H1 (cell line): ENCODE measurements around the gene ASXL1. TPM values are rescaled to one million over a fixed set of nuclear protein-coding genes. Genes with fewer than 3 reads are reported as not detected.

ENCODE experiments used
- CTCF ChIA-PET: fragments of 300-600 bp; sonication (Branson Sonifier 250); formaldehyde crosslinking; loops from one replicate; lab custom pipeline; 2021; ENCODE audit not compliant: partially characterized antibody; lab: Charles Lee
- POLR2A ChIA-PET: fragments of 300-600 bp; sonication (Branson Sonifier 250); formaldehyde crosslinking; loops from one replicate; lab custom pipeline; 2021; ENCODE audit warnings: inconsistent platforms; ENCODE audit not compliant: partially characterized antibody; lab: Charles Lee
- DNase-seq, 2 experiments: peaks; one replicate each; pipeline versions ENCODE4 v3.0.0 to v3.0.0-alpha.2; 2010 to 2022; ENCODE audit warnings: low spot score in 2 of 2, low read depth in 1 of 2, mixed read lengths in 1 of 2
- FAIRE-seq: peaks from 2 replicates; lab custom pipeline; 2011; peaks lifted over from hg19 to GRCh38; lab: Jason Lieb, UNC
- H2AFZ ChIP-seq: 2 replicates; pipeline ENCODE4 v1.8.1; 2012; ENCODE audit warnings: low read length, inconsistent platforms
- H2AK5ac ChIP-seq: 2 replicates; pipeline ENCODE4 v1.6.1; 2013; ENCODE audit warnings: low read depth, low read length
- H2BK120ac ChIP-seq: replicated peaks from 2 replicates; pipeline ENCODE3; 2013; ENCODE audit warnings: low read depth, low read length, inconsistent platforms
- H2BK12ac ChIP-seq: 2 replicates; pipeline ENCODE4 v1.6.1; 2013; ENCODE audit warnings: low read depth, low read length
- H2BK15ac ChIP-seq: 2 replicates; pipeline ENCODE4 v1.6.1; 2013; ENCODE audit warnings: low read length
- H2BK20ac ChIP-seq: 2 replicates; pipeline ENCODE4 v1.6.1; 2013; ENCODE audit warnings: low read length
- H2BK5ac ChIP-seq: 2 replicates; pipeline ENCODE4 v1.6.1; 2013; ENCODE audit warnings: low read depth, low read length
- H3K14ac ChIP-seq: 2 replicates; pipeline ENCODE4 v1.6.1; 2013; ENCODE audit warnings: inconsistent platforms; ENCODE audit not compliant: insufficient read length
- H3K18ac ChIP-seq: 2 replicates; pipeline ENCODE4 v1.6.1; 2013; ENCODE audit warnings: low read length; ENCODE audit errors: extremely low read depth
- H3K23ac ChIP-seq: 2 replicates; pipeline ENCODE4 v1.6.1; 2013; ENCODE audit warnings: inconsistent platforms; ENCODE audit not compliant: insufficient read length
- H3K23me2 ChIP-seq: 2 replicates; pipeline ENCODE4 v1.6.1; 2013; ENCODE audit warnings: low read depth, low read length
- H3K27ac ChIP-seq: 2 replicates; pipeline ENCODE4 v1.6.1; 2011; ENCODE audit warnings: low read depth, low read length, inconsistent platforms
- H3K27me3 ChIP-seq, 4 experiments: replicated peaks in 1 of 4; 1 replicate in 1 of 4; 2 replicates in 3 of 4; pipeline versions ENCODE4 v1.6.1 to v1.8.1; 2011 to 2013; ENCODE audit warnings: low read length in 3 of 4, mild to moderate bottlenecking in 3 of 4, inconsistent platforms in 2 of 4, mixed read lengths in 2 of 4, moderate library complexity in 1 of 4; ENCODE audit not compliant: control insufficient read depth in 3 of 4, insufficient read depth in 3 of 4; ENCODE audit errors: extremely low read depth in 1 of 4
- H3K36me3 ChIP-seq, 4 experiments: 2 replicates each; pipeline versions ENCODE4 v1.6.1 to v1.8.1; 2011 to 2013; ENCODE audit warnings: mild to moderate bottlenecking in 4 of 4, low read length in 3 of 4, moderate library complexity in 2 of 4, control low read depth in 1 of 4, inconsistent platforms in 1 of 4; ENCODE audit not compliant: insufficient read depth in 4 of 4, control insufficient read depth in 2 of 4
- H3K4ac ChIP-seq: replicated peaks from 2 replicates; pipeline ENCODE3; 2013; ENCODE audit warnings: low read length, low read depth, mixed read lengths, inconsistent platforms; ENCODE audit not compliant: insufficient read length
- H3K4me1 ChIP-seq, 4 experiments: replicated peaks in 1 of 4; 1 replicate in 1 of 4; 2 replicates in 3 of 4; pipeline versions ENCODE4 v1.6.1 to v1.8.1; 2011 to 2013; ENCODE audit warnings: low read length in 3 of 4, inconsistent platforms in 2 of 4, mixed read lengths in 1 of 4; ENCODE audit not compliant: insufficient read depth in 4 of 4, control insufficient read depth in 3 of 4
- H3K4me2 ChIP-seq, 2 experiments: 2 replicates each; pipeline versions ENCODE4 v1.6.1 to v1.8.1; 2011 to 2013; ENCODE audit warnings: low read depth in 2 of 2, low read length in 2 of 2, control low read depth in 1 of 2, inconsistent platforms in 1 of 2, mild to moderate bottlenecking in 1 of 2; ENCODE audit not compliant: insufficient read depth in 1 of 2
- H3K4me3 ChIP-seq, 4 experiments: fragments of 200-600, 300-600 bp in 1 of 4; sonication (generic), shearing (Covaris generic), sonication (Bioruptor Twin) in 1 of 4; 2 replicates each; pipeline versions ENCODE4 v1.5.1 to v1.8.1; 2011 to 2016; ENCODE audit warnings: low read length in 4 of 4, low read depth in 3 of 4, control low read depth in 2 of 4, inconsistent platforms in 2 of 4, mild to moderate bottlenecking in 2 of 4, mixed read lengths in 1 of 4, moderate library complexity in 1 of 4; ENCODE audit not compliant: insufficient read depth in 2 of 4; ENCODE audit errors: extremely low read depth in 1 of 4
- H3K56ac ChIP-seq: replicated peaks from 2 replicates; pipeline ENCODE3; 2013; ENCODE audit warnings: low read depth, mild to moderate bottlenecking, mixed read lengths, low read length, inconsistent platforms; ENCODE audit not compliant: insufficient read length
- H3K79me1 ChIP-seq: 2 replicates; pipeline ENCODE4 v1.6.1; 2013; ENCODE audit warnings: low read depth, low read length, control low read depth
- H3K79me2 ChIP-seq, 2 experiments: 2 replicates each; pipeline versions ENCODE4 v1.6.1 to v1.8.1; 2012 to 2013; ENCODE audit warnings: low read length in 2 of 2, mild to moderate bottlenecking in 2 of 2, inconsistent platforms in 1 of 2; ENCODE audit not compliant: insufficient read depth in 2 of 2, control insufficient read depth in 1 of 2
- H3K9ac ChIP-seq, 4 experiments: replicated peaks in 1 of 4; 1 replicate in 1 of 4; 2 replicates in 3 of 4; pipeline versions ENCODE4 v1.6.1 to v1.8.1; 2011 to 2013; ENCODE audit warnings: low read depth in 3 of 4, low read length in 3 of 4, control low read depth in 2 of 4, mild to moderate bottlenecking in 2 of 4, moderate library complexity in 2 of 4, inconsistent platforms in 1 of 4; ENCODE audit errors: extremely low read depth in 1 of 4
- H3K9me3 ChIP-seq, 2 experiments: 2 replicates each; pipeline versions ENCODE4 v1.6.1 to v1.8.1; 2012 to 2013; ENCODE audit warnings: mild to moderate bottlenecking in 2 of 2, moderate library complexity in 2 of 2, control low read depth in 1 of 2, inconsistent platforms in 1 of 2, low read depth in 1 of 2, low read length in 1 of 2, mixed read lengths in 1 of 2; ENCODE audit not compliant: insufficient read depth in 2 of 2
- H4K20me1 ChIP-seq, 2 experiments: replicated peaks in 1 of 2; 2 replicates each; pipeline versions ENCODE3 to v1.8.1; 2011 to 2013; ENCODE audit warnings: inconsistent platforms in 2 of 2, low read length in 2 of 2, mild to moderate bottlenecking in 1 of 2; ENCODE audit not compliant: insufficient read depth in 2 of 2, control insufficient read depth in 1 of 2
- H4K5ac ChIP-seq: 2 replicates; pipeline ENCODE4 v1.6.1; 2013; ENCODE audit warnings: low read length, low read depth, mixed read lengths, inconsistent platforms; ENCODE audit not compliant: insufficient read length
- H4K8ac ChIP-seq: 2 replicates; pipeline ENCODE4 v1.8.0; 2013; ENCODE audit warnings: mild to moderate bottlenecking, moderate library complexity, low read length, inconsistent platforms; ENCODE audit not compliant: insufficient read depth; ENCODE audit errors: extremely low read depth
- H4K91ac ChIP-seq: replicated peaks from 2 replicates; pipeline ENCODE3; 2013; ENCODE audit warnings: low read length, mixed read lengths, inconsistent platforms; ENCODE audit not compliant: insufficient read length
- CBX5 ChIP-seq: fragments of 300-800, 300-1000 bp; sonication (generic); IDR thresholded peaks from 2 replicates; pipeline ENCODE4 v1.7.1; 2016; ENCODE audit warnings: antibody characterized with exemption, low read length, low read depth
- CEBPB ChIP-seq: IDR thresholded peaks from 2 replicates; pipeline ENCODE4 v1.6.1; 2012; ENCODE audit warnings: low read depth, low read length
- CTBP2 ChIP-seq: IDR thresholded peaks from 2 replicates; pipeline ENCODE4 v1.7.0; 2011; ENCODE audit warnings: borderline replicate concordance, mild to moderate bottlenecking, moderate library complexity, mixed read lengths, low read length; ENCODE audit not compliant: insufficient read depth, insufficient read length
- GTF2F1 ChIP-seq: IDR thresholded peaks from 2 replicates; pipeline ENCODE4 v1.6.1; 2012; ENCODE audit warnings: low read depth, low read length, improper control_type of control experiment, borderline replicate concordance
- KDM4A ChIP-seq: IDR thresholded peaks from one replicate; pipeline ENCODE4 v1.7.1; 2012; ENCODE audit warnings: low read depth, mild to moderate bottlenecking, moderate library complexity, low read length, inconsistent platforms; ENCODE audit not compliant: severe bottlenecking
- NRF1 ChIP-seq: IDR thresholded peaks from 2 replicates; pipeline ENCODE4 v1.6.1; 2011; ENCODE audit warnings: mild to moderate bottlenecking, low read depth, low read length, improper control_type of control experiment
- POLR2AphosphoS5 ChIP-seq: IDR thresholded peaks from 2 replicates; pipeline ENCODE4 v1.6.1; 2011; ENCODE audit warnings: low read depth, low read length
- RNF2 ChIP-seq: fragments of 200-900, 300-1000 bp; sonication (generic); IDR thresholded peaks from 2 replicates; pipeline ENCODE4 v1.7.1; 2016; ENCODE audit warnings: borderline replicate concordance, low read depth, mild to moderate bottlenecking, antibody characterized with exemption, low read length; ENCODE audit not compliant: poor library complexity, severe bottlenecking; ENCODE audit errors: missing control alignments
- SIRT6 ChIP-seq: IDR thresholded peaks from one replicate; pipeline ENCODE4 v1.7.1; 2012; ENCODE audit warnings: low read length, inconsistent platforms
- SP1 ChIP-seq: IDR thresholded peaks from 2 replicates; pipeline ENCODE4 v1.6.1; 2011; ENCODE audit warnings: low read depth, low read length
- SP2 ChIP-seq: IDR thresholded peaks from 2 replicates; pipeline ENCODE4 v1.6.1; 2012; ENCODE audit warnings: mild to moderate bottlenecking, low read length, inconsistent platforms
- TEAD4 ChIP-seq: IDR thresholded peaks from 2 replicates; pipeline ENCODE4 v1.6.1; 2012; ENCODE audit warnings: low read depth, low read length, inconsistent platforms, mixed read lengths
- WGBS, 2 experiments: shearing (Covaris generic) in 1 of 2; methylation state at CpG; one replicate each; pipeline versions ENCODE4 v1.1.6 to v1.1.7; 2013 to 2015; ENCODE audit warnings: low lambda C conversion rate in 2 of 2, mixed read lengths in 2 of 2, inconsistent platforms in 1 of 2, low coverage in 1 of 2, missing lambda C conversion rate in 1 of 2; ENCODE audit not compliant: insufficient replicate concordance in 2 of 2, insufficient coverage in 1 of 2, insufficient read length in 1 of 2; ENCODE audit errors: extremely low coverage in 1 of 2, missing lambda C conversion rate in 1 of 2; 5-methylcytosine and 5-hydroxymethylcytosine counted together
- polyA plus RNA-seq, 7 experiments: library from polyadenylated mRNA; depleted of rRNA in 3 of 7; stranded (reverse) in 5 of 7; unstranded in 2 of 7; fragments of >200 nt in 5 of 7; fragments of 200-250 nt in 2 of 7; gene quantifications; 1 replicate in 5 of 7; 2 replicates in 1 of 7; 4 replicates in 1 of 7; pipeline versions ENCODE4 v1.2.1 to v1.2.3, GENCODE V29; 2011 to 2013; ENCODE audit warnings: missing spikeins in 2 of 7, mixed read lengths in 2 of 7
- total RNA-seq: library from RNA; stranded (reverse); fragmentation: NEBNext Ultra II Directional; extraction: Animal tissue kit (Norgen Biotek cat#: 25700); gene quantifications from 2 replicates; pipeline ENCODE4 v1.2.1, GENCODE V29; 2021
- TF ChIP-seq, protein P1 (sequence below): IDR thresholded peaks from 2 replicates; pipeline ENCODE4 v1.6.1; 2012; ENCODE audit warnings: inconsistent platforms
- TF ChIP-seq, protein P2 (sequence below): IDR thresholded peaks from 2 replicates; pipeline ENCODE4 v1.6.1; 2011; ENCODE audit warnings: low read depth, mild to moderate bottlenecking, low read length; ENCODE audit not compliant: insufficient read depth

Gene ASXL1
- total and polyA plus RNA-seq, 2 of the 8 experiments (the other 6 are each of a cell fraction or from before 2014, with no cell fraction given), result 10.6 to 26.5 TPM

DNA sequence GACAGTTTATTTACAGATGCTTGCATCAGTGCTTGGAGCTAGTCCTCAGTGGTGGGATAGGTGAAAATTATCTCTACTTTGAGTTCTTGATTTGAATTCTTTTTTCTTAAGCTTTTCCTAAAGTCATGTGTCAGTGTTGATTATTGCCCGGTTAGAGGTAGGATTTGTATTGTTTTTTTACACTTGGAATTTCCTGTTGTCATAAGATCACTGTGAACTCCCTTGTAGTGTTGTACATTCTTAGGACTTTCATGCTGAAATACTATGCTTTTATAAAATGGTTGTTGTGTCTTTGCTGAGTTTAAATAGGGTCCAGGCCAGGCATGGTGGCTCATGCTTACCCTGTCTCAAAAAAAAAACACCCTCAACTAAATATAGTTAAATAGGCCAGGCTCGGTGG is 20.3 kb downstream of the ASXL1 start:
- Histone ChIP-seq H3K23me2 (no peaks in the 10 kb centered on the region), H3K4me3 (no peak overlapping the region), H3K79me2 (no peaks in the 10 kb centered on the region), H2BK15ac (no peak overlapping the region), H3K79me1 (no peaks in the 10 kb centered on the region), H2BK12ac (no peak overlapping the region), H3K36me3 (no peaks in the 10 kb centered on the region), H3K9me3 (no peaks in the 10 kb centered on the region), H4K8ac (no peak overlapping the region), H4K20me1 (peaks cover 0 to 2% of the 10 kb centered on the region in 2 experiments), H2BK120ac (no peak overlapping the region), H2BK20ac (no peak overlapping the region), H4K5ac (no peak overlapping the region), H3K27me3 (no peaks in the 10 kb centered on the region), H2AFZ (no peak overlapping the region), H2BK5ac (no peak overlapping the region), H3K23ac (no peak overlapping the region), H3K4me1 (no peaks in the 10 kb centered on the region), H3K56ac (no peak overlapping the region), H2AK5ac (no peak overlapping the region), H3K14ac (no peak overlapping the region), H3K9ac (no peak overlapping the region), H3K4me2 (no peak overlapping the region), H3K18ac (no peak overlapping the region), H4K91ac (no peak overlapping the region), H3K4ac (no peak overlapping the region), H3K27ac (no peak overlapping the region)
- CTCF ChIA-PET, result interaction anchor here (0.6 kb wide), 1 partner anchor 25 kb away, joined by 3 read pairs; no protein-coding TSS in a partner anchor
- no peak for DNase-seq
- FAIRE-seq, result no peak
- 92% methylated on average over 2 of the region's 2 CpGs; no CpG with 5 or more reads in 1 of the 2 experiments for WGBS, 2 experiments
- TF ChIP-seq SP1 (no peak), POLR2AphosphoS5 (no peak), CTBP2 (no peak), SP2 (no peak), NRF1 (no peak), RNF2 (no peak), KDM4A (no peak), CBX5 (no peak), TEAD4 (no peak), GTF2F1 (no peak), SIRT6 (no peak), CEBPB (no peak)
- TF ChIP-seq, protein P1, sequence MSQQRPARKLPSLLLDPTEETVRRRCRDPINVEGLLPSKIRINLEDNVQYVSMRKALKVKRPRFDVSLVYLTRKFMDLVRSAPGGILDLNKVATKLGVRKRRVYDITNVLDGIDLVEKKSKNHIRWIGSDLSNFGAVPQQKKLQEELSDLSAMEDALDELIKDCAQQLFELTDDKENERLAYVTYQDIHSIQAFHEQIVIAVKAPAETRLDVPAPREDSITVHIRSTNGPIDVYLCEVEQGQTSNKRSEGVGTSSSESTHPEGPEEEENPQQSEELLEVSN, result no peak
- TF ChIP-seq, protein P2, sequence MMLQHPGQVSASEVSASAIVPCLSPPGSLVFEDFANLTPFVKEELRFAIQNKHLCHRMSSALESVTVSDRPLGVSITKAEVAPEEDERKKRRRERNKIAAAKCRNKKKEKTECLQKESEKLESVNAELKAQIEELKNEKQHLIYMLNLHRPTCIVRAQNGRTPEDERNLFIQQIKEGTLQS, result no peak
- POLR2A ChIA-PET, result no interaction called here
